CD4-positive, alpha-beta T cell treated with Interleukin-4 for 1 hour (primary cell): ENCODE results near the gene CYB5A.

Source experiments
- DNase-seq, 2 donors: peaks; one replicate each; pipeline ENCODE4 v3.0.0-alpha.2; 2020 to 2022

CYB5A gene

GRCh38 chr18:74203811-74204210 is 88.0 kb downstream of the CYB5A start:
- no peak for DNase-seq
